HepG2 (cell line): ENCODE results near the gene PXT1. TPM values are rescaled to one million over a fixed set of nuclear protein-coding genes. Genes with fewer than 3 reads are reported as not detected.

Experiments used
- ATAC-seq: fragments of 200-7000 bp; cut with Tn5 transposase; 3 replicates; pipeline ENCODE4 v1.9.1; 2020; ENCODE audit warnings: mild to moderate bottlenecking, moderate library complexity
- BruUV-seq: library from RNA; stranded (reverse); fragments of 400-500 nt; replicated peaks from 2 replicates; lab custom pipeline; 2021; lab: Mats Ljungman, UMichigan
- CTCF ChIA-PET: fragments of 300-600 bp; formaldehyde crosslinking; extraction: SDS; loops from one replicate; lab custom pipeline; 2021; ENCODE audit warnings: low total read pairs, inconsistent platforms, low intra/inter-chr PET ratio; lab: Yijun Ruan, JAX
- POLR2A ChIA-PET: fragments of 350-600 bp; sonication (Branson Sonifier 250); formaldehyde crosslinking; loops from one replicate; lab custom pipeline; 2020; ENCODE audit warnings: antibody characterized with exemption, inconsistent platforms; lab: Yijun Ruan, JAX
- DNase-seq: peaks from one replicate; pipeline ENCODE4 v3.0.0-alpha.2; 2015; ENCODE audit warnings: low spot score
- FAIRE-seq: peaks from 3 replicates; lab custom pipeline; 2011; peaks lifted over from hg19 to GRCh38; lab: Jason Lieb, UNC
- H2AFZ ChIP-seq: one replicate; pipeline ENCODE4 v1.6.1; 2011; ENCODE audit warnings: low read length, inconsistent platforms
- H3K27ac ChIP-seq: fragments of 300-600 bp; 3 replicates; pipeline ENCODE4 v1.8.0; 2011; ENCODE audit warnings: mixed run types, mild to moderate bottlenecking, mixed read lengths, low read length, inconsistent platforms; ENCODE audit not compliant: insufficient read depth; ENCODE audit errors: extremely low read length
- H3K27me3 ChIP-seq, 2 experiments: fragments of 200-600 bp in 1 of 2; 2 replicates in 1 of 2; 3 replicates in 1 of 2; pipeline versions ENCODE4 v1.6.0 to v1.8.0; 2011; ENCODE audit warnings: low read length in 2 of 2, mild to moderate bottlenecking in 2 of 2, moderate library complexity in 2 of 2, inconsistent platforms in 1 of 2; ENCODE audit not compliant: insufficient read depth in 2 of 2, control insufficient read depth in 1 of 2
- H3K36me3 ChIP-seq, 2 experiments: fragments of 200-600 bp in 1 of 2; replicated peaks in 1 of 2; 2 replicates in 1 of 2; 3 replicates in 1 of 2; pipeline versions ENCODE4 v1.5.1 to v1.8.0; 2011; ENCODE audit warnings: low read length in 2 of 2, inconsistent platforms in 1 of 2; ENCODE audit not compliant: insufficient read depth in 2 of 2, control insufficient read depth in 1 of 2
- H3K4me1 ChIP-seq: 2 replicates; pipeline ENCODE4 v1.5.1; 2012; ENCODE audit warnings: low read length, inconsistent platforms; ENCODE audit not compliant: insufficient read depth
- H3K4me2 ChIP-seq: 2 replicates; pipeline ENCODE4 v1.6.0; 2011; ENCODE audit warnings: low read depth, low read length, inconsistent platforms
- H3K4me3 ChIP-seq, 3 experiments: fragments of 200-600 bp in 1 of 3; sonication (generic), shearing (Covaris generic) in 1 of 3; replicated peaks in 1 of 3; 2 replicates each; pipeline ENCODE4 v1.5.1; 2011 to 2016; ENCODE audit warnings: low read length in 3 of 3, inconsistent platforms in 2 of 3, low read depth in 2 of 3, mild to moderate bottlenecking in 2 of 3, control low read depth in 1 of 3, mixed read lengths in 1 of 3; ENCODE audit not compliant: insufficient read depth in 1 of 3
- H3K79me2 ChIP-seq: one replicate; pipeline ENCODE4 v1.6.1; 2011; ENCODE audit warnings: low read length, inconsistent platforms; ENCODE audit not compliant: insufficient read depth
- H3K9ac ChIP-seq: 2 replicates; pipeline ENCODE4 v1.6.0; 2011; ENCODE audit warnings: mild to moderate bottlenecking, low read depth, low read length, inconsistent platforms; ENCODE audit not compliant: insufficient read depth
- H3K9me3 ChIP-seq: 2 replicates; pipeline ENCODE4 v1.5.1; 2012; ENCODE audit warnings: mild to moderate bottlenecking, low read length
- H4K20me1 ChIP-seq: 2 replicates; pipeline ENCODE4 v1.6.0; 2011; ENCODE audit warnings: inconsistent platforms, mild to moderate bottlenecking, low read length, moderate library complexity; ENCODE audit not compliant: insufficient read depth
- EEA1 ChIP-seq: sonication (generic); formaldehyde crosslinking; IDR thresholded peaks from 2 replicates; pipeline ENCODE4 v1.5.1; 2020; ENCODE audit warnings: mild to moderate bottlenecking, missing genetic modification reagents, borderline replicate concordance
- KLF9 ChIP-seq: IDR thresholded peaks from 2 replicates; pipeline ENCODE4 v1.6.1; 2016; ENCODE audit warnings: low read depth
- ZNF264 ChIP-seq: sonication (generic); formaldehyde crosslinking; IDR thresholded peaks from 2 replicates; pipeline ENCODE4 v1.4.0; 2020; ENCODE audit warnings: missing genetic modification reagents
- ZNF547 ChIP-seq: sonication (generic); formaldehyde crosslinking; IDR thresholded peaks from 2 replicates; pipeline ENCODE4 v1.5.1; 2020; ENCODE audit warnings: mild to moderate bottlenecking, missing genetic modification reagents
- ZNF567 ChIP-seq: sonication (generic); formaldehyde crosslinking; IDR thresholded peaks from 2 replicates; pipeline ENCODE4 v1.8.1; 2023; ENCODE audit warnings: mild to moderate bottlenecking, missing genetic modification reagents, borderline replicate concordance
- ZNF629 ChIP-seq: sonication (generic); formaldehyde crosslinking; conservative IDR thresholded peaks from 2 replicates; pipeline ENCODE4 v1.5.0; 2020; ENCODE audit warnings: missing genetic modification reagents
- ZNF788 ChIP-seq: sonication (generic); formaldehyde crosslinking; IDR thresholded peaks from 2 replicates; pipeline ENCODE4 v1.5.0; 2020; ENCODE audit warnings: mild to moderate bottlenecking, missing genetic modification reagents, borderline replicate concordance
- WGBS: methylation state at CpG from one replicate; pipeline ENCODE4 v1.1.6; 2017; ENCODE audit warnings: low lambda C conversion rate; 5-methylcytosine and 5-hydroxymethylcytosine counted together
- in situ Hi-C: cut with HindIII; loops from 2 replicates; pipeline ENCODE4 v1.10.0; 2017; ENCODE audit warnings: low pct_unique_long_range_greater_than_20kb; ENCODE audit not compliant: extremely low pct_ligation_motif_present
- intact Hi-C: fragments of 100-400 bp; cut with micrococcal nuclease; formaldehyde crosslinking; loops from one replicate; pipeline ENCODE4 v1.10.0; 2022; ENCODE audit not compliant: unreplicated experiment
- polyA plus RNA-seq, 8 experiments: library from polyadenylated mRNA; depleted of rRNA in 3 of 8; stranded (reverse) in 7 of 8; unstranded in 1 of 8; fragments of >200 nt; fragmentation: Illumina TruSeq in 4 of 8; extraction: Trizol in 4 of 8; gene quantifications; 2 replicates each; pipeline versions ENCODE4 v1.2.1 to v1.2.3, GENCODE V29; 2011 to 2016; ENCODE audit warnings: low read depth in 4 of 8, missing spikeins in 1 of 8, mixed read lengths in 1 of 8; ENCODE audit not compliant: insufficient read depth in 1 of 8
- total RNA-seq, 5 experiments: library from RNA; depleted of rRNA; stranded (reverse); fragments of >200 nt; fragmentation: Illumina TruSeq; extraction: Trizol; gene quantifications; 2 replicates each; pipeline ENCODE4 v1.2.3, GENCODE V29; 2016; ENCODE audit warnings: low read depth in 1 of 5
- TF ChIP-seq, protein P1 (sequence below), 2 experiments: sonication (generic) in 1 of 2; formaldehyde crosslinking in 1 of 2; IDR thresholded peaks; 2 replicates each; pipeline versions ENCODE4 v1.4.0 to v1.6.1; 2016 to 2020; ENCODE audit warnings: borderline replicate concordance in 1 of 2, low read depth in 1 of 2, mild to moderate bottlenecking in 1 of 2, missing genetic modification reagents in 1 of 2
- TF ChIP-seq, protein P2 (sequence below): sonication (generic); formaldehyde crosslinking; IDR thresholded peaks from 2 replicates; pipeline ENCODE4 v1.5.1; 2020; ENCODE audit warnings: missing genetic modification reagents, mild to moderate bottlenecking, borderline replicate concordance

PXT1 gene
- total and polyA plus RNA-seq, 2 of the 13 experiments (the other 11 are each of a cell fraction or from before 2014, with no cell fraction given) = 0.04 TPM; not detected in 1

DNA sequence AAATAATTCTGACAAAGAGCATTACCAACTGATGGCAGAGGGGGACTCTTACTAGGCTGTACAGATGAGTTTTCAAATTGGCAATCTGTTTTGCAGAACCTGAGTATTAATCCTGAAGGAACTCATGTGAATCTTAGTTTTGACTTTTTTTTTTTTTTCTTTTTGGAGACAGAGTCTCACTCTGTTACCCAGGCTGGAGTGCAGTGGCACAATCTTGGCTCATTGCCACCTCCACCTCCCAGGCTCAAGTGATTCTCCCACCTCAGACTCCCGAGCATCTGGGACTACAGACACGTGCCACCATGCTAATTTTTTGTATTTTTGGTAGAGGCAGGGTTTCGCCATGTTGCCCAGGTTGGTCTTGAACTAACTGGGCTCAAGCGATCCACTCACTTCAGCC lies 49.4 kb upstream of the PXT1 start:
- no TSS peak for BruUV-seq
- Histone ChIP-seq H3K4me3 (no peak overlapping the region), H3K27ac (no peak overlapping the region), H3K9me3 (no peaks in the 10 kb centered on the region), H4K20me1 (no peaks in the 10 kb centered on the region), H3K4me1 (peaks cover 41% of the 10 kb centered on the region), H3K4me2 (no peak overlapping the region), H3K79me2 (no peaks in the 10 kb centered on the region), H3K36me3 (peaks cover 5 to 32% of the 10 kb centered on the region in 2 experiments), H3K9ac (no peak overlapping the region), H2AFZ (no peak overlapping the region), H3K27me3 (no peaks in the 10 kb centered on the region)
- intact Hi-C loops = no loop called here
- WGBS = 94% methylated on average over 4 of the region's 4 CpGs
- no peak for TF ChIP-seq KLF9 (CRISPR knock-in tag)
- TF ChIP-seq, protein P1, sequence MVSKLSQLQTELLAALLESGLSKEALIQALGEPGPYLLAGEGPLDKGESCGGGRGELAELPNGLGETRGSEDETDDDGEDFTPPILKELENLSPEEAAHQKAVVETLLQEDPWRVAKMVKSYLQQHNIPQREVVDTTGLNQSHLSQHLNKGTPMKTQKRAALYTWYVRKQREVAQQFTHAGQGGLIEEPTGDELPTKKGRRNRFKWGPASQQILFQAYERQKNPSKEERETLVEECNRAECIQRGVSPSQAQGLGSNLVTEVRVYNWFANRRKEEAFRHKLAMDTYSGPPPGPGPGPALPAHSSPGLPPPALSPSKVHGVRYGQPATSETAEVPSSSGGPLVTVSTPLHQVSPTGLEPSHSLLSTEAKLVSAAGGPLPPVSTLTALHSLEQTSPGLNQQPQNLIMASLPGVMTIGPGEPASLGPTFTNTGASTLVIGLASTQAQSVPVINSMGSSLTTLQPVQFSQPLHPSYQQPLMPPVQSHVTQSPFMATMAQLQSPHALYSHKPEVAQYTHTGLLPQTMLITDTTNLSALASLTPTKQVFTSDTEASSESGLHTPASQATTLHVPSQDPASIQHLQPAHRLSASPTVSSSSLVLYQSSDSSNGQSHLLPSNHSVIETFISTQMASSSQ (IDR thresholded peaks at IDR 0.05; ENCODE audit: low read depth) = no peak
- TF ChIP-seq, protein P1 (CRISPR knock-in tag; IDR thresholded peaks at IDR 0.05; ENCODE audit: borderline replicate concordance) = no peak
- TF ChIP-seq ZNF788 (CRISPR knock-in tag) = no peak
- TF ChIP-seq ZNF567 (CRISPR knock-in tag) = no peak
- no peak for TF ChIP-seq EEA1 (CRISPR knock-in tag)
- TF ChIP-seq ZNF264 (CRISPR knock-in tag) = no peak
- no peak for TF ChIP-seq ZNF547 (CRISPR knock-in tag)
- no peak for TF ChIP-seq ZNF629 (CRISPR knock-in tag)
- TF ChIP-seq, protein P2, sequence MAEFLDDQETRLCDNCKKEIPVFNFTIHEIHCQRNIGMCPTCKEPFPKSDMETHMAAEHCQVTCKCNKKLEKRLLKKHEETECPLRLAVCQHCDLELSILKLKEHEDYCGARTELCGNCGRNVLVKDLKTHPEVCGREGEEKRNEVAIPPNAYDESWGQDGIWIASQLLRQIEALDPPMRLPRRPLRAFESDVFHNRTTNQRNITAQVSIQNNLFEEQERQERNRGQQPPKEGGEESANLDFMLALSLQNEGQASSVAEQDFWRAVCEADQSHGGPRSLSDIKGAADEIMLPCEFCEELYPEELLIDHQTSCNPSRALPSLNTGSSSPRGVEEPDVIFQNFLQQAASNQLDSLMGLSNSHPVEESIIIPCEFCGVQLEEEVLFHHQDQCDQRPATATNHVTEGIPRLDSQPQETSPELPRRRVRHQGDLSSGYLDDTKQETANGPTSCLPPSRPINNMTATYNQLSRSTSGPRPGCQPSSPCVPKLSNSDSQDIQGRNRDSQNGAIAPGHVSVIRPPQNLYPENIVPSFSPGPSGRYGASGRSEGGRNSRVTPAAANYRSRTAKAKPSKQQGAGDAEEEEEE (CRISPR knock-in tag) = no peak
- ChIA-PET CTCF (interaction anchor here (1.2 kb wide), 1 partner anchor 69 kb away, joined by 3 read pairs; no protein-coding TSS in a partner anchor), POLR2A (interaction anchor here (1.0 to 1.2 kb wide), 3 partner anchors 13 to 102 kb away, joined by 4 to 6 read pairs (median 4); partner anchors contain the start of gene SRSF3)
- in situ Hi-C loops = no loop called here
- FAIRE-seq (no peak), DNase-seq (no peak), ATAC-seq (no peak)
